ENCODE data around the gene VWDE.

VWDE gene

GRCh38 chr7:12291870-12292269 lies 111.8 kb downstream of the VWDE start:
- TF ChIP-seq SUZ12 (IDR thresholded peaks at IDR 0.05) (no peak), SP1 (IDR thresholded peaks at IDR 0.05) (no peak), FOXK2 (IDR thresholded peaks at IDR 0.05) (no peak), ELF4 (IDR thresholded peaks at IDR 0.05) (no peak), HDGF (IDR thresholded peaks at IDR 0.05; ENCODE audit: borderline replicate concordance) (no peak), ZNF384 (IDR thresholded peaks at IDR 0.05) (no peak), FOXM1 (IDR thresholded peaks at IDR 0.05; ENCODE audit: borderline replicate concordance) (no peak), TARDBP (IDR thresholded peaks at IDR 0.05) (no peak), NFRKB (IDR thresholded peaks at IDR 0.05) (no peak), ARNT (IDR thresholded peaks at IDR 0.05) (no peak), LEF1 (IDR thresholded peaks at IDR 0.05; ENCODE audit: borderline replicate concordance) (no peak), L3MBTL2 (conservative IDR thresholded peaks at IDR 0.05) (no peak), BHLHE40 (IDR thresholded peaks at IDR 0.05; ENCODE audit: borderline replicate concordance) (no peak)
- TF ChIP-seq, protein P1, sequence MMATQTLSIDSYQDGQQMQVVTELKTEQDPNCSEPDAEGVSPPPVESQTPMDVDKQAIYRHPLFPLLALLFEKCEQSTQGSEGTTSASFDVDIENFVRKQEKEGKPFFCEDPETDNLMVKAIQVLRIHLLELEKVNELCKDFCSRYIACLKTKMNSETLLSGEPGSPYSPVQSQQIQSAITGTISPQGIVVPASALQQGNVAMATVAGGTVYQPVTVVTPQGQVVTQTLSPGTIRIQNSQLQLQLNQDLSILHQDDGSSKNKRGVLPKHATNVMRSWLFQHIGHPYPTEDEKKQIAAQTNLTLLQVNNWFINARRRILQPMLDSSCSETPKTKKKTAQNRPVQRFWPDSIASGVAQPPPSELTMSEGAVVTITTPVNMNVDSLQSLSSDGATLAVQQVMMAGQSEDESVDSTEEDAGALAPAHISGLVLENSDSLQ (IDR thresholded peaks at IDR 0.05) = no peak
- ChIA-PET CTCF (no interaction called here), POLR2A (no interaction called here)
- DNase-seq (ENCODE audit: extremely low spot score) = no peak

- no peak for TF ChIP-seq SUZ12 (IDR thresholded peaks at IDR 0.05)
- no peak for TF ChIP-seq BHLHE40 (IDR thresholded peaks at IDR 0.05; ENCODE audit: borderline replicate concordance)
- TF ChIP-seq FOXA1 (IDR thresholded peaks at IDR 0.05) = no peak
- TF ChIP-seq SP1 (IDR thresholded peaks at IDR 0.05) = no peak
- no peak for TF ChIP-seq FOXK2 (IDR thresholded peaks at IDR 0.05)
- no peak for TF ChIP-seq L3MBTL2 (conservative IDR thresholded peaks at IDR 0.05)
- TF ChIP-seq FOXM1 (IDR thresholded peaks at IDR 0.05; ENCODE audit: borderline replicate concordance) = no peak
- TF ChIP-seq ARNT (IDR thresholded peaks at IDR 0.05) = no peak
- no peak for TF ChIP-seq NFRKB (IDR thresholded peaks at IDR 0.05)
- no peak for TF ChIP-seq TARDBP (IDR thresholded peaks at IDR 0.05)
- TF ChIP-seq, protein P1 (IDR thresholded peaks at IDR 0.05) = no peak
- DNase-seq (ENCODE audit: extremely low spot score) = no peak
- ChIA-PET POLR2A (no interaction called here), CTCF (no interaction called here)
Observed at GRCh38 chr7:12290761-12291160, 112.9 kb downstream of the VWDE start.

DNA sequence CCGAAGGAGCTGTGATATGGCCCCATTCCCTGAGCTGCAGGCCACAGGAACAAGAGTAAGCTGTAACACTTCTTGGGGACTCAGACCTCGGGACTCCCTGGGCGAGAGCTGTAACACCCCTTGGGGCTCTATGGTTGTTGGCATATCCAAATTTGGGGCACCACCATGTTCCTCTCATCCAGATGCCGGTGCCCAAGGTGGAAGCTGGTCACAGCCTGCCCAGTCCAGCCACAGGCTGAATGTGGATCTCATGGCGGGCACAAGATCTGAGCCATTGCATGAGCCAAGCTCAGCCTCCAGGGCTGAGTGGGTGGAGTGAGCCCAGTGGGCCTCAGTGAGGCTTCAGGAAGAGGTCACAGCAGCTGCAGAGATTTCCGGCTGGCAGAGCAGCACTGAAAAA lies 113.7 kb downstream of the VWDE start:
- DNase-seq (ENCODE audit: extremely low spot score) = no peak
- POLR2A ChIA-PET = no interaction called here
- TF ChIP-seq ZNF384 (IDR thresholded peaks at IDR 0.05) (no peak), FOXK2 (IDR thresholded peaks at IDR 0.05) (no peak), BHLHE40 (IDR thresholded peaks at IDR 0.05; ENCODE audit: borderline replicate concordance) (no peak)
- CTCF ChIA-PET = no interaction called here

DNA sequence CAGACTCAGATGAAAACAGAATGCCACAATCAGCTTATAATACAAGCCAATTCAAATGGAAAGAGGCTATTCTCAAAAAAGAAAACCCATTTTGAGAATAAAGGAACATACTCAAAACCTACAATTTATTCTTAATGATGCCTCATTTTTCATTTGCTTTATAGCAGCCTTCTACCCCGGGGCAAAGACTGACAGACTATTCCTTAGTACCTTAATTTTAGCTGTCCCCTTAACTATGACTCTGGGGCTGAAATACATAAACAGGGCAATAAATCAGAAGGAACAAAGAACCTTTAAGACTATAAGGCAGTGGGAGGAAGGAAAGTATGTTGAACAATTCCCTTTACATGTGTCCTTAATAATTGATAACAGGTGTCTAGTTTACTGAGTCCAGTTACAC lies 115.8 kb downstream of the VWDE start:
- ChIA-PET CTCF (no interaction called here), POLR2A (no interaction called here)
- no peak for DNase-seq (ENCODE audit: extremely low spot score)
- TF ChIP-seq L3MBTL2 (conservative IDR thresholded peaks at IDR 0.05) = no peak
- no peak for TF ChIP-seq SUZ12 (IDR thresholded peaks at IDR 0.05)
- TF ChIP-seq, protein P1 (IDR thresholded peaks at IDR 0.05) = no peak
- TF ChIP-seq FOXM1 (IDR thresholded peaks at IDR 0.05; ENCODE audit: borderline replicate concordance) = no peak
- no peak for TF ChIP-seq HDGF (IDR thresholded peaks at IDR 0.05; ENCODE audit: borderline replicate concordance)

DNA sequence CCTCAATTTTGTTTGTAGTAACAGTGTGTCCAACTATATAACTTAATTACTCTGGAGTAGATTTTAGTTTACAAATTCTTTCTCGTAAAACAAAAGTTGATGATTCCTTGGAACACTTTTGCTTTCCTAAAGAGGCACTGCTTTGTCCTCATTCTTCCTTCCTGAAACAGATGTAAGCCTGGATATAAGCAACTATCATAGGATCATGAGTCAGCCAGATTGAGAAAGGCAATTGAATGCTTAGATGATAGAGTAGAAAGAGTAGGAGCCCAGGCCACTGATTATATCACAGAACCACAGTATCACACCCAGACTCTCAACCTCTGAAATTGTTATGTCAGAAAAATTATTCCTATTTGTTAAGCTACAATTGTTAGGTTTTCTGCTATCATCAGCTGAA lies 122.6 kb downstream of the VWDE start:
- no peak for DNase-seq (ENCODE audit: extremely low spot score)
- POLR2A ChIA-PET = no interaction called here

More for the DNA sequence above, 122.6 kb downstream of the VWDE start:
- CTCF ChIA-PET = no interaction called here
- TF ChIP-seq LEF1 (IDR thresholded peaks at IDR 0.05; ENCODE audit: borderline replicate concordance) = no peak
- TF ChIP-seq HDGF (IDR thresholded peaks at IDR 0.05; ENCODE audit: borderline replicate concordance) = no peak
- TF ChIP-seq, protein P1 (IDR thresholded peaks at IDR 0.05) = no peak
- no peak for TF ChIP-seq BHLHE40 (IDR thresholded peaks at IDR 0.05; ENCODE audit: borderline replicate concordance)
- TF ChIP-seq ZNF384 (IDR thresholded peaks at IDR 0.05) = no peak
- no peak for TF ChIP-seq SP1 (IDR thresholded peaks at IDR 0.05)
- TF ChIP-seq ARNT (IDR thresholded peaks at IDR 0.05) = no peak
- no peak for TF ChIP-seq FOXM1 (IDR thresholded peaks at IDR 0.05; ENCODE audit: borderline replicate concordance)
- no peak for TF ChIP-seq L3MBTL2 (conservative IDR thresholded peaks at IDR 0.05)
- TF ChIP-seq NFRKB (IDR thresholded peaks at IDR 0.05) = no peak
- TF ChIP-seq FOXA1 (IDR thresholded peaks at IDR 0.05) = no peak
- no peak for TF ChIP-seq SUZ12 (IDR thresholded peaks at IDR 0.05)
- no peak for TF ChIP-seq ELF4 (IDR thresholded peaks at IDR 0.05)

Measured in HEK293T (cell line).